ENCODE data around the gene FAM110A.
"Not testable (repeated sequence)": the region's sequence is repeated elsewhere in the genome, so short reads cannot be mapped to it uniquely, and the experiment has no call there.

FAM110A gene

DNA sequence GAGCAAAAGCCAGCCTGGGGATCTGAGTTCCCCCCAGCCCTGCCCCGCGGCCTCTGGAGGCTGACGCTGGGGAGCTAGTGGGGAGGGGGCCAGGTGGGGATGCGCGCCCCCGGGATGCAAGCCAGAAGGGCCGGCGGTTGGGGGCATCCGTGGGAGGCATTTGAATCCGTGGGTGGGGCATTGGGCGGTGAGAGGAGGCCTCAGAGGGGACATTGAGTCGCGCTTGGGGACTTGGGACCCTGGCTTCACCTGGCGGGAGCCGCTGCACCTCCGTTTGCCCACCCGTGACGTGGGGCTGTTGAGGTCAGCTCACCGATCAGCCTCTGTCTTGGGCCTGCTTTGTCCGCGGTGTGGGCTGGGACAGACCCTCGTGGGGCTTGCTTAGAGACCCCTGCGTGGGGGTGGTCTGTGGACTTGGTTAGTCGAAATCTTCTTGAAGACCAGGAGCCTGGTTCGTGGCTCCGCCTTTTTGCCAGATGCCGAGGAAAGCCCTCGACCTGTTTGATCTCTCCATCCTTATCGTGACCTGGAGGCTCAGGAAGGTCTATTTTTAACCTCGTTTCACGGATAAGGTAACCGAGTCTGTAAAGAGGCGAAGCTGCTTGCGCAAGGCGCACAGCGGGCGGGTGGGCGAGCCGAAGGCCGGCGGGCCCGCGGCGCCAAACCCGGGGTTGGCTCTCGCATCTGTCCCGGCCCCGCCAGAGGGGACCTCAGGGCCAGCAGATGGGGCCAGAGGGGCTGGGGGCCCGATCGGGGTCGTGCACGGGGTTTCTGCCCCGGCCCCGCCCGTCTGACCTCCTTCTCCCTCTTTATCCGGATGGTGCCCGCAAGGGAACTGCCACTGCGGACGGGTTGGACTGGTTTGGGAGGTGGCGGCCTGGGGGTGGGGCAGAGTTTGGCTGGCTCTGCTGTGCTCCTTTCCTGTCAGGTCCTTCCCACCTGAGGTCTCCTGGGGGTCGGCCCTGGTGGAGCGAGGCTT, 8.3 kb downstream of the FAM110A start:
- DNase-seq (ENCODE audit: low read depth in 2 of 3, low spot score in 2 of 3): no peak

DNA sequence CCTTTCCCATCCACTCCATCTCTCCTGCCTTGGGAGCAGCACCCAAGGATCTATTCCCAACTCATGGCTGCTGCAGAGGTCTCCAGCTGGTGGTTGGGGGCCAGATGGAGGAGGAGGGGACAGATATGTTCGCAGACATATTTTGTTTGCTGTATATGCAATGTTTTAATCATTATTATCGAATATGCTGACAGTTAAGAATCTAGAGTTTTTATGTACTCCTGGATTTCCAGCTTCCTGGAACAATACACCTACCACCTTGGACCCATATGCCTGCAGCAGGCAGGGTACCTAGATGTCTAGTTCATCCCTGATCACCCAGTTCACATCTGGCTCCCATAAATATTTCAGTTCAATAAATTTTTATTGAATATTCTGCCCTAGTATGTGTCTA, 9.0 kb downstream of the FAM110A start:
- no peak for DNase-seq (ENCODE audit: low read depth in 2 of 3, low spot score in 2 of 3)

DNA sequence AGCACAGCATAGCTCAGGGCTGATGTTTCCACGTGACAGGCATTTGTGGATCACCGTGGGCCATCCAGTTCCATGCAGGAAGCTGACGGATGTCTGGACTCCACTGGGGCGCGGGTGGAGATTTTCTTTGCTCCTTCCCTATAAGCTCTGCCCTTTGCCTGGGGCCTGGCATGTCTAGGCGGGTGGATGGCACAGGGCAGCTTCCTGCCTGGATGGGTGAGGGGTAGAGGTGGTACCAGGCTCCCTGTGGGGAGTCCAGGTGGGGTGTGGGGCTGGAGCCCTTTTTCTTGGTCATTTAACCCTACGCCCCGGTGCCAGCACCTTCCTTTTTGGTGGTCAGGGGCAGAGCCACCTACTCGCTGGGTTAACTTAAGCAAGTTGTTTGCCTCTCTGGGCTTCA, 10.4 kb downstream of the FAM110A start:
- DNase-seq (ENCODE audit: low read depth in 2 of 3, low spot score in 2 of 3): no peak

DNA sequence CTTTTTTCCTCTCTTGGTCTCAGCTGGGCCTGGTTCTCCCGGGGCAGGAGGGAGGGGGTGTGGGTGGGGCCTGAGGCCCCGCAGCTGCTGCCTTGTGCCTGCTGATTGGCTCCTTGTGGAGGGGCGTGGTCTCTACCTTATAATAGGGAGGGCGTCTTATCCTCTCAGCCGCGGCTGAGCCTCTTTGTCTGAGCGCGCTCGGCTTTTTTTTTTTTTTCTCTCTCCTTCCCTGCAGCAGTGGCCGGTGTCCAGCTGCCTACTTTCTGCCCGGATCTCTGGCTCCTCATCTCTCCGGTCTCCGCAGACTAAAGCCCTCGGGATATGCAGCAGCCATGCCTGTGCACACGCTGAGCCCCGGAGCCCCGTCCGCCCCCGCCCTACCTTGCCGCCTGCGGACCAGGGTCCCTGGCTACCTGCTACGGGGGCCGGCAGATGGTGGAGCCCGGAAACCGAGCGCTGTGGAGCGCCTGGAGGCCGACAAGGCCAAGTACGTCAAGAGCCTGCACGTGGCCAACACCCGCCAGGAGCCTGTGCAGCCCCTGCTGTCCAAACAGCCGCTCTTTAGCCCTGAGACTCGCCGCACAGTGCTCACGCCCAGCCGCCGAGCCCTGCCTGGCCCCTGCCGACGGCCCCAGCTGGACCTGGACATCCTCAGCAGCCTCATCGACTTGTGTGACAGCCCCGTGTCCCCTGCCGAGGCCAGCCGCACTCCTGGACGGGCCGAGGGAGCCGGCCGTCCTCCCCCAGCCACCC, 11.1 kb downstream of the FAM110A start:
- DNase-seq (ENCODE audit: low read depth in 2 of 3, low spot score in 2 of 3): peak in 2 of 3 experiments; percentile 57 to 67

DNA sequence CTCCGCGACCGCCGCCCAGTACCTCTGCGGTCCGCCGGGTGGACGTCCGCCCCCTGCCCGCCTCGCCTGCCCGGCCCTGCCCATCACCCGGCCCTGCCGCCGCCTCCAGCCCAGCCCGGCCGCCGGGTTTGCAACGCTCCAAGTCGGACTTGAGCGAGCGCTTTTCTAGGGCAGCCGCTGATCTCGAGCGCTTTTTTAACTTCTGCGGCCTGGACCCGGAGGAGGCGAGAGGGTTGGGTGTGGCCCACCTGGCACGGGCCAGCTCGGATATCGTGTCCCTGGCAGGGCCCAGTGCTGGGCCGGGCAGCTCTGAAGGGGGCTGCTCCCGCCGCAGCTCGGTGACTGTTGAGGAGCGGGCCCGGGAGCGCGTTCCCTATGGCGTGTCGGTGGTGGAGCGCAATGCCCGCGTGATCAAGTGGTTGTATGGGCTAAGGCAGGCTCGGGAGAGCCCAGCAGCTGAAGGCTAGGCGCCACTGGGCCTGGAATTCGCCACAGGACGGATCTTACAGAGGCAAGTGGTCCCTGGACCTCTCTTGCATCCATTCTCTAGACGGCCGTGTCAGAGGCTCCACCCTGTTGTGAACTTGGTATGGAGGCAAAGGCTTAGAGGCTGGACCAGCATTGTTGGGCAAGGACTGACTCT, 11.8 kb downstream of the FAM110A start:
- no peak for DNase-seq (ENCODE audit: low read depth in 2 of 3, low spot score in 2 of 3)

DNA sequence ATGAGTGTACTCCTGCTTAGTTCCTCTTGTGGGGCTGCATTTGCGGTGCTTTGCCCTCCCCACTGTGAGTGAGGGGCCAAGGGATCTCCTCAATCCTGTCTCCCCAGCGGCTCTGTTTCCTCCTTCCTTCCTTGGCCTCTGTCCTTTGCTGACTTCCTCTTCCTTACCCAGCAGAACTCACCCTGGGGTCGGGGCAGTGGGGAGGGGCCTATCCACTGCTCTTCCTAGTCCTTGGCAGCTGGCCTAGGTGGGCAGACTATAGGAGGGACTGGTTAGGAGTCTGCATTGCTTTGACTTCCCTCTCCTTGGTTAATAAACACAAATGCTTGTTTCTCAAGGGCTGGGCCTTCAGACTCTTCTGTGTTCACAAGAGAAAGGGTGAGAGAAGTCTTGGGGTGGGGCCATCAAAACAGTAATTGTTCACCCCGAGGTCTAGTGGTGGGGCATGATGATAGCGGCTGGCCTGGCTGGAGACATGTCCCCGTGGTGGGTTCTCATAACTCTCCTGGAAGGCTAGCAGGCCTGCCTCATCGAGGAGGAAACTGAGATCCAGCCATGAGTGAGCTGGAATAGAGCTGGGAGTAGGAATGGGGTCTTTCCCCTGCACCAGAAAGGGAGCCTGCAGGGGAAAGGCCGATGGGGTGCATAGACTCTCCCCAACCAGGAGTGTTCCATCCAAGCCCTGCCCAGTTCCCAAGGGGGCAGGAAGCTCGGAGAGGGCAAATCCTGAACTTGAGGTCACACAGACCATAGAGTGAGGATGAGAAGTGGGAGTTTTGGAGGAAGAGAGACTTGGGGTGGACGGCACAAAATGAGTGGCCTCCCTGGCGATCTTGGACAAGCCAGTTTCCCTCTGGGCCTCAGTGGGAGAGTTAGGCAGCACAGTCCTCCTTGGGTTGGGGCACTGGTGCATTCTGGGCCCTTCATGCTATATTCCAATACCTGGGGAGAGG, 12.7 kb downstream of the FAM110A start:
- DNase-seq (ENCODE audit: low read depth in 2 of 3, low spot score in 2 of 3): no peak

DNA sequence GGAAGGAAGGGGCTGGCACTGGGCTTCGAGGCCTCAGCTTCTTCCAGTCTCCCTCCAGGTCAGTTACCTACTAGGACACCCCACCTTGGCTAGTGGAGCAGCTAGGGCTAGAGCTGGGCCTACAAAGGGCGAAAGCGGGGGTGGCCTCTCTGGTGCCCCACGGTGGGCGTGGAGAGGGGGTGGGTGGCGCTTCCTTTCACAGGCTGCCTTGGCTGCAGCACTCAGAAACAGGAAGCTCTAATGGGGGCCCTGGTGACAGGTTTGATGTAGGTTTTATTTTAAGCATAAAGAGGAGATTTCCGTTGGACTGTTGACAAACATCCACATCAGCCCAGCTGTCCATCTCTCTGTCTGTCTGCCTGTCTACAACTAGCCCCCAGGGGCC, 13.4 kb downstream of the FAM110A start:
- DNase-seq (ENCODE audit: low read depth in 2 of 3, low spot score in 2 of 3): no peak

DNA sequence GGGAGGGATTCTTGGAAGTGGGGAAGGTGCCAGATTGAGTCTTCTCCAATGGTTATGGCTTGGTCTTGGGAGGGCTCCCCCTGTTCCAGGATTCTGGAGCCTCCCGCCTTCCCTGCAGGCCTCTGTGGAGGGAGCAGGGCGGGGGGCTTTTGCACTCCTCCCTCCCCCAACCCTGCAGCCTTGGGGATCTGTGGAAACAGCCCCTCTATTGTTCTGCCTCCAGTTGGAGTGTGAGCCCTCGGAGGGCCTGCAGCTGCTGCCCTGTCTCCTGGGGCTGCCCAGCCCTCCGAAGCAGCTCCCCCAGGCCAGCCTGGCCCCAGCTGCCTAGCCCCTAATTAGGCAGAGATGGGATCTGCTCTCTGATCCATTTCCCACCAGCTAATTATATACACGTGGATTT, 14.7 kb downstream of the FAM110A start:
- DNase-seq (ENCODE audit: low read depth in 2 of 3, low spot score in 2 of 3): no peak

DNA sequence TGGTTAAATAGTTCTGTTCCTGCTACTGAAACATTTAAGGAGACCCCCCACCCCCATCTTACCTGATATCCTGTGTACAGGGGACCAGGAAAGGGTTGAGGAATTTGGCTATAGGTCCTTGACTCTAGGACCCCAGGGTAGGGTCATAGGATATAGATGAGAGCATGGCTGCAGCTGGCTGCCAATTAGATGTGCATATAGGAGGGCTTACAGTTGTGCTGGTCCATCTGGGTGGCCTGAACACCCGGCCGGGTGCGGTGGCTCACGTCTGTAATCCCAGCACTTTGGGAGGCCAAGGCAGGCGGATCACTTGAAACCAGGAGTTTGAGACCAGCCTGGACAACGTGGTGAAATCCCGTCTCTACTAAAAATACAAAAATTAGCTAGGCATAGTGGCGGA, 15.2 kb downstream of the FAM110A start:
- DNase-seq (ENCODE audit: low read depth in 2 of 3, low spot score in 2 of 3): not testable (repeated sequence)

DNA sequence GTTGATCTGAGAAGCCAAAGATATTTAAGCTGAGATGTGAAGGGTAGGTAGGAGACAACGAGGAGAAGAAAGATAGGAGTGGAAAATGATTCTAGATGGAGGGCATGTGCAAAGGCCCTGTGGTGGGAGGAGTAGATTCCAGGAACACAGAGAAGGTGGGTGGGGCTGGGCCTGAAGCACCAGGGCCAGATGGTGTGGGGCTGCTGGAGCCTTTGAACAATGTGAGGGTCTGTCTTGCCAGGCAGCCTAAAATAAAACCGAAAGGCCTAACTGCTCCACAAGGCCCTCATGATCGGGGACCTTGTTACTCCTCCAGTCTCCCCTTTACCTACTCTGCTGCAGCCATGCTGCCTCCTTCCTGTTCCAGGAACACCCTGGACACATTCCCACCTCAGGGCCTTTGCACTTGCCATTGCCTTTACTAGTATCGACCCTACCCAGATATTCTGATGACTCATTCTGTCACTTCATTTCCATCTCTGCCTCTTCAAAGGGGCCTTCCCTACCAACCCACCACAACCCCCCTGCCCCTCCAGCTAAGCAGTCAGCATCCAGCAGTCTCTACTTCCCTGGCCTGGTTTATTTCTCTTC, 20.0 kb downstream of the FAM110A start:
- DNase-seq (ENCODE audit: low read depth in 2 of 3, low spot score in 2 of 3): no peak

DNA sequence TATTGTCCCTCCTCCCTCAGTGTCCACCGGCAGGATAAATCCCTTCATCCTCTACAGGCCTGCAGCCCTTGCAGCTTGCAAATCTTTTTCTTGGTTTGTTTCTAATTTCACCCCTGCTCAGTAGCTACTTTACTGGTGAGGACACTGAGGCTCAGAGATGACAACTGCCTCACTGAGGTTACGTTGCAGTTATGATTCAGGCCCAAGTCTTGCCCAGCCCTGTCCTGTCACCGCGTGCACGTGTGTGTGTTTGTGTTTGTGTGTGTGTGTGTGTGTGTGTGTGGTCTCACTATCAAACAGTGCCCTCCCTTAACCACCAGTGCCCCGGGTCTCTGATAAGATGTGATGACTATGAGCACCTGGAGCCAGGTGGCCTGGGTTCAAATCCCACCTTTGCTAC, 21.1 kb downstream of the FAM110A start:
- no peak for DNase-seq (ENCODE audit: low read depth in 2 of 3, low spot score in 2 of 3)

DNA sequence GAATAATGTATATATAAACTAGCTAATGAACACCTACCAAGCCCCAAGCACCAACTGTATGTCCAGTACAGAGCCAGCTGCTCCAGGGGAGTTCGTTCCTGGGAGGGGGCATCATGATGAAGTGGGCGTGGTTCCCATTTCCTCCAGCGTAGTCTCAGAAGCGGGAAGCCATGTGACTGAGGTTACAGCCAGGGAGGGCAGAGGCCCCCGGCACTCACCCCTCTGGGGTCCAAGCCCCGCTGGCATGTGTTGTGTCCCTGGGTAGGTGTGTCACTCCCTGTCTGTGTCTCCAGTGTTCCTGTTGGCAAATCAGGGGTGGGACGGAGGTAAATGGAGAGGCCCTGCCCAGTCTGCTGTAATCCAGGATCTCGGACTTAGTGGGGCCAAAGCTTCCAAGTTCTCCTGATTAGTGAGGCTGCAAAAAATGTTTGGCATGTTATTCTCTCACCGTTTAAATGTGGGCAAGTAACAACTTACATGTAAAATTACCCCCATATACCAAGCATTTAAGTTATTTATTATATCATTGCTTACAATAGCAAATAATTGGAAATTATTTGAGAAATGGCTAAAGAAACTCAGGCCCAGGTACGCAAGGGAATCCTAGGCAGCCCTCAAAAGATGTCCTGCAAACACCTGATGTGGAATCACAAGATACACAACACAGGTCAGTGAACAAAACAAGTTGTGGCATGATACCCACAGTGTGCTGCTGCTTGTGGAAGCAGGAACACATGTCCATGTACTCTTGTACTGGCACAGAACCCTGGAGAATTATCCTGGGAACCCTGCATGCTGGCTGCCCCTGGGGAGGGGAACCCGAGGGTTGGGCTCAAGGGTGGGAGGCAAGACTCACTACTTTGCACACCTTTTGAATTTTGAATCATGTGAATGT, 22.2 kb downstream of the FAM110A start:
- no peak for DNase-seq (ENCODE audit: low read depth in 2 of 3, low spot score in 2 of 3)

DNA sequence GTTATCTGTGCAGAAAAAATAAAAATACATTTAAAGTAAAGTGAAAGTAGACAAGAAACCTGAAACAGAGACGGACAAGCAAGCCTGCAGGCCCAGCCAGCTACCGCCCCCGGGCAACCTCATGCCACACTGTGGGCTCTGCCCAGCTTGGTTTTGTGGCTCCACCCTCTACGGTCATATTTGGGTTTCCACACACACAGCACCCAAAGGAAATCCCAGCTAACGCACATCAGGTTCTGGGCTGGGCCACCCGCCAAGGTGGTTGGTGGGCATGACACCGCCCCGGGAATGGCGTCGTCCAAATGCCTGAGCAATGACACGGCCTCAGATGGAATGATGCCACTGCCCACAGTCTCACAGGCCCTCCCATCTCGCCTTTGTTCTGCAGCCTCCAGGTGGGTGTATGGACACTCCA, 22.9 kb downstream of the FAM110A start:
- DNase-seq (ENCODE audit: low read depth in 2 of 3, low spot score in 2 of 3): no peak

DNA sequence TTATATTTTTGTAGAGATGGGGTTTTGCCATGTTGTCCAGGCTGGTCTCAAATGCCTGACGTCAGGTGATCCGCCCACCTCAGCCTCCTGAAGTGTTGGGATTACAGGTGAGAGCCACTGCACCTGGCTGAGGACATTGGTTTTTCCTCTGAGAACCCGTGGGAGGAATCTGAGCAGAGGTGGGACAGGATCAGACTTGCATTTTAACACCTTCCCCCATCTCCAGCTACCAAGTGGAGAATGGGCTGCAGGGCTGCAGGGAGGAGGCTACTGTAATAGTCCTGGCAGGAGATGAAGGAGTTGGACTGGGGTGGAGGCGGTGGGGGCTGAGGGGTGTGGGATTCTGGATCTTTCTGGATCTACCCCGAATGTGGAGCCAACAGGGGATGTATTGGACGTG, 24.5 kb downstream of the FAM110A start:
- no peak for DNase-seq (ENCODE audit: low read depth in 2 of 3, low spot score in 2 of 3)

DNA sequence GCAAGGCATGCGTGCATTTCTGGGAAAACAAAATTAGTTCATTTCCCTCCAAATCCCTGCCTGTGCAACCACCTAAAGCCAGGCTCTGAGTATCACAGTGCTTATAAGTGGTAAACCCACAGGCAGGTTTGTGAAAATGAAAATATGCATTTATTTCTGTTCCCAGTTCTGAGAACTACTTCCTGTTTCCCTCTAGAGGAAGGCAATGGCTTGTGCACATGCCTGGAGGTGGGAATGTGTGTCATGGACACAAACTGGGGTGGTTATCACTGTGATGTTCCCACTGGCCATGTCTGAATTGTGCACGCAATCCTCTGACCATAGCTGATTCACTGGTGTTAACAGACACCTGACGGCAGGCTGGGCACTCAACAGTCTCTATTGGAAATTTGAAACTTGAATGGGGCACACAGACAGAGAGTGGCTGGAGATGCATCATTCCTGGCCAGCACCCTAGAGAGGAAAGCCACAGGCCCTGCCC, 26.3 kb downstream of the FAM110A start:
- DNase-seq (ENCODE audit: low read depth in 2 of 3, low spot score in 2 of 3): no peak

DNA sequence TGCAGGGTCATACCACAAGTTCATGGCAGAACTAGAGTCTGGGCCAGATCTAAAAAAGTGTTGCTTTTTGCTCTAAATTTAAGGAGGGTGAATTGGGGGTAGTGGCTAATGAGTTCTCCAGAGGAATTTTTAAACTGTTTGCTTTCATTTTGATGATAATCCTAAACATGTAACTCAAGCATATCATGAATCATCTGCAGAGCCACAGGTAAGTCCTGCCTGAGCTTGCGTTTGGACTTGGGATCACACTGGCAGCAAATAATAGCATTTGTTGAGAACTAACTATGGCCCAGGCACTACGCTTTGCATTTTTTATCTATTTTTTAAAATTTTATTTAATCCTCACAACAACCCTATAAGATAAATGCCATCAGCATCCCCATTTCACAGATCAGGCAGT, 27.4 kb downstream of the FAM110A start:
- DNase-seq (ENCODE audit: low read depth in 2 of 3, low spot score in 2 of 3): no peak

DNA sequence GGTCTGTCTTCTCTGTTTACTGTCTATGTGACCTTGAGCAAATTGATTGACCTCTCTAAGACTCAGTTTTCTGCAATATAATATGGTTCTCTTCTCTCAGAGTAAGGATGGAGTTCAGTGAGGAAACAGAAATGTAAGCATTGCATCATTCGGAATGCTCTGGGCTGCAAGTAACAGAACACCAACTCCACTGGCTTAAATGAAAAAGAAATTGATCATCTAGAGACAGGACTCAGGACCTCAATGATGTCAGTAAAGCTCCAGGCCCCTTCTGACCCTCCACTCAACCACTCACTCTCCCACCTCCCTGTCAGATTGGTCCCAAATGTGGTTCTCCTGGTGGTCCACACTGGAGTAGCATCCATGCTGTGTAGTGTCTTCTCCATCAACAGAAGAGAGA, 31.9 kb downstream of the FAM110A start:
- no peak for DNase-seq (ENCODE audit: low read depth in 2 of 3, low spot score in 2 of 3)

DNA sequence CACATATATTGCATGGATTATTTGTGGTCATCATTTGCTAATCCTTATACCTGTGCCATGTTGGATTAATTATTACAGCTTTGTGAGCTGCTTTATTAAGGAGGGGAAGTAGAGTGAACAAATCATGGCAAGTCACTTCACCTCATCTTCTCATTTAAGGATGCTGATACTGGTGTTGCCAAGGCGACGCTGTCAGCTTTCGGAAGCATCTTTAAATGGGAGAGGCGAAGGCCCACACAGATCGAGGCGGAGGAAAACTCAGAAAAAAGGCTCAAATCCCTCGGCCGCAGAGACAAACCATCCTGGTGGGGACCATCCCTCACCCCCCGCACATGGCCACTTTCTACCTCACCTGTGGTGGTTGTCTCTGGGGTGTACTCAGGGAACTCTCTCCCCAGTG, 34.8 kb downstream of the FAM110A start:
- DNase-seq (ENCODE audit: low read depth in 2 of 3, low spot score in 2 of 3): no peak

DNA sequence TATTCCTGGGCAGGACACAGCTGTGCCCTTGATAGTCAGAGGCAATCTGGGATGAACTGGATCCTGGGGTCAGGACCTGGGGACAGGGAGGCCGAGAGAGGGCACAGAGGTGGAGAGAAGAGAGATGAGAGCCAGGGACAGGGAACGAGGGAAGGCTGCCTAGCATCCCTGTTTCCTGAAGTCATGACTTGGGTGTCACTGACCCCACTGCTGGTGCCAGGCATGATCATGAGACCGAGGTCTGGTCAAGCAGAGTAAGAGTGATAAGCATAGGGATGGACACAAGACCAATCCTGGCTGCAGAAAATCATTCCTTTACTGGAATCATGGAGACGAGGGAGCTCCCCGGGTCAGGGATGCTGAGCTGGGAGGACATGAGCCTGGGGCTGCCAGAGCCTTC, 36.1 kb downstream of the FAM110A start:
- no peak for DNase-seq (ENCODE audit: low read depth in 2 of 3, low spot score in 2 of 3)
